SIG-M5 (cell line): ENCODE measurements around the gene TRAPPC2L.

ENCODE experiments used
- DNase-seq: peaks from one replicate; lab custom pipeline; 2025; lab: John Stamatoyannopoulos, UW

Gene TRAPPC2L

DNA sequence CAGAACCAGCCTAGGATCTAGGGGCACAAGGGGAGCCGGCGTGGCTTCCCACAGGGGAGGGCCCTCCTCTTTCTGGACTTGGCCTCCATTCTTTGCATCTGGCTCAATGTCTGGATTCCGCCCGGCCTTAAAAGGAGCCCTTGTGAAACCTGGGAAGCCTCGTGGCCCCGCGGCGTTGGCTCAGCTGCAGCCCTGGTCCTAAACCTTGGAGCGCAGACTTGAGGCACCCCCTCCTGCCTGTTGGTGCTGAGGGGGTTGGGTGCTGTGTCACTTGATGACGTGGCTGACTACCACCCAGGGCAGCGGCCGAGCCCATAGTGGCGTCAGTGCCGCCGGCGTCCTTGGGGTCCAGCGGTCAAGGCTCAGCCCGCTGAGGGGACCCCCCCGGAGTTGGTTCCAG lies 4.4 kb downstream of the TRAPPC2L start:
- DNase-seq = no peak

DNA sequence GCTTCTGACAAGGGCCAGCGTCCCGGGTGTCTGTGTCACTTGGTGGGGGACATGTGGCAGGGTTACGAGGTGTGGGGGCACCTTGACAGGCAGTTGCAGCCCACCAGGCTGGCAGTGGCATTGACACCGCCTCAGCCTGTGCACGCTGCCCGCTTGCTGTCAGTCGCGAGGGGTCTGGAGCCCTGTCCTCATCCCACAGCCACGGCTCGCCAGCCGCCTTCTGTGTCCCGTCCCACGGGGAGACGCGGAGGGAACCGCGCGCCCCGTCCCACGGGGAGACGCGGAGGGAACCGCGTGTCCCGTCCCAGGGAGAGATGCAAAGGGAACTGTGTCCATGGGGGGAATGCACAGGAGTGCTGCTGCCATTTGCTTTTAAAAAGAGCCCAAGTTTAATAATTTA lies 6.0 kb downstream of the TRAPPC2L start:
- no peak for DNase-seq

DNA sequence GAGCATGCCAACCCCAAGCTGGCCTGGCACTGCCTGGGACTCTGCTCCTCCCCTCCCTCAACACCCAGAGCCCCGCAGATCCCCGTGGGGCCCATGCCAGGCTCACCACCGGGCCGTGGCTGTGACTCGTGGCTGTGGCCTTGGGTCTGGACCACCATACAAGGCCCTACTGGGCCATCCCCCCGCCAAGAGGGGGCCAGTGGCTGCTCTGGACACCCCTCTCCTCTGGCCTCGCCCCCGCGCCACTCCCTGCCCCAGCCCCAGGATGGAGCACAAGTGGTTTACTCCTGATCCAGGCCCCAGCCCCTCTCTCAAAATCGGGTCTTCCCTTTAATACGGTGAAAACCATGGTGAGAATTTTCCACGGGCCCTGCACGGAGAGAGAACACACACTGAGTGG lies 6.5 kb downstream of the TRAPPC2L start:
- no peak for DNase-seq

DNA sequence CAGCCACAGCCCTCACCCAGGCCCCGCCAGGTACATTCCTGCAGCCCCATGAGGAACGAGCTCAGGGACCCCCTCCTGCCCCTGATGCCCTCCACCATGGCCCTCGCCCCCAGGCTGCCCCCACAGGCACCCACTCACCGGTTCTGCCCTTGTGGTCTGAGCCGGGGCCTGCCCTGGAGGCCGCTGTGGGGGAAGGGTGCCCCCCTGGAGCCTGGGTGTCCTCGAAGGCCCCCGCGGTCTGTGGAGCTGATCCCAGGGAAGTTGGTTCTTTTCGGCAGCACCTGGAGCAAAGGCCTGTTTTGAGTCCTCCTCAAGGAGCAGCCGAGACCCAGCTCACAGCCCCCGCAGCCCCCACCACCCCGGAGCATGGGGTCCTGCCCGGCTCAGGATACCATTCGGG lies 7.2 kb downstream of the TRAPPC2L start:
- DNase-seq = no peak

DNA sequence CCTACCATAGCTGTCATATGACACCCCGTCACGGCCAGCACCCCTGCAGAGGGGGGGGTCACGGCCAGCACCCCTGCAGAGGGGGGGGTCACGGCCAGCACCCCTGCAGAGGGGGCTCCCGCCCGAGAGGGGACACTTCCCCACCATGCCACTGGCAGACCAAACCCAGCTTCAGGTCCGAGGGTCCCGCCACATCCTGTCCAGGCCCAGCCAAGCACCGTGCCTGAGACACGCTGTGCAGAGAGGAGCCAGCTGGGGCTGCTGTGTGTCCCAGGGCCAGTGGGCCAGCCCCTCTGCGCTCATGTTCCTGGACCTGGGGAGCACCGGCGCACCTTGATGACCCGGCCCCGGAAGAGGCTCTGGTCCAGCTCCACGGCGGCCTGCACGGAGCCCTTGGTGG lies 7.6 kb downstream of the TRAPPC2L start:
- no peak for DNase-seq

DNA sequence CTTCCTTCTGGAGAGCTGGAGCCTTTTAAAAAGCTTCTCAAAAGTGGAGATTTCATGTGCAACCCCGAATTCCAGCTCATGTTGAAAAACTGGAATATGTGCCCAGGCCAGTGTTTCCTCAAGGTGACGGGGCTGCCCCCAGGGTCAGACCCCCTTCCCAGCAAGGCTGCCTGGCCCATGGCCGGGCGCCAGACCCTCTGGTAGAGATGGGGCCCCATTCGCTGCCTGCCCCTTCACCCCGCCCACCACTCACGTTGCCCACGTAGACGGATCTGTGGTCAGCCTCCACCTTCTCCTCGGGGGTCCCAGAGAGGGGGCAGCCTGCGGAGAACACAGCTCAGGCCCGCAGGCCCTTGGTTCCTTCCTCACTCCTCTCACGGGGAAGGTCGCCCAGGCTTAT lies 8.4 kb downstream of the TRAPPC2L start:
- no peak for DNase-seq

DNA sequence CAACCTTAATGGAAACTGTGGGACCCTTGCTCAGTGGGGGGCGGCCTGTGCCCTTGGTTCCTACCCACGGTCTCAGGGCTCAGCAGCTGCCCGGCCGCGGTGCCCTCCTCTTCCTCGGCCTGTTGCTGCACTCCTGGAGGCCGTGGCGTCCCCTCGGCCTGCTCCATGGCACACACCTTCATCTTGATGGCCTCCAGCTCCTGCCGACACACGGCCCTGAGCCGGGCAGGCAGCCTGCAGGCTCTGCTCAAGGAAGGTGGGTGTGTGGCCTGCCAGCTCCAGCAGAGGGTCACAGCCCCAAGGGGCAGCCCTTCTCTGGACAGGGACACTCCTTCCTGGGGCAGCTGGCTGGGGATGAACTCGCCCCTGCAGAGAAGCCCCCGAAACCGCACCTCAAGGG lies 8.8 kb downstream of the TRAPPC2L start:
- no peak for DNase-seq

DNA sequence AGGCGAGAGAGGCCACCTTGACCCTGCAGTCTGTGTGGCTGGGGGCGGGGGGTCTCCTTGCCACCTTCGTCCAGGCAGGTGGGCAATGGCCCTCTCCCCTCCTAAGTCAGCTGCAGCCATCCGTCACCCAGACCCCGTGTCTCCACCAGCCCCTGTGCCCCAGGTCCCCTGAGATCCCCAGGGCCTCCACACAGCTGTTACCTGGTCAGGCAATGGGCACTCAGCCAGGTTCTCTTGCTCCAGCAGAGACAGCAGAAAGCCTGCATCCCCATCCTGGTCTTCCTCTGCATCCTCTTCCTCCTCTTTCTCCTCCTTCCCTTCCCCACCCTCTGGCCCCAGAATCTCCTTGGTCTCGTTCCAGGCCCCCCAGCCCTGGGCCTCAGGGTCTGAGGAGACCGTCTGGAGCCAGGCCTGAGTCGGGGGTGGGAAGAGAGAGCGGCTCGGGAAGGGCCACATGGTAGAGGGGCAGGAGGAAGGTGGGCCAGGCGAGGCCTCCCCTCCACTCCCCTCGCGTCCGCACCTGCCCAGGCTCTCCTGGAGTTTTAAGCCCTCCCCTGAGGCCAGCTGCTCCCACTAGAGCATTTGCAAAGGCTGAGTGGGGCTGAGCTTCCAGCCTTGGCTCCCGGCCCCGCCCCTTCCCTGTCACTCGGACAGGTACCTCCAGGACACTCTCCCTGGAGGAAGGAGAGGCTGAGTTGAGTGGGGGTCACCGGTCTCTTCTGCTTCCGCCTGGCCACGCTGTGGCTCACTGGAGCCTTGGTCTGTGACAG lies 9.4 kb downstream of the TRAPPC2L start, which contains the start of gene PABPN1L:
Gene PABPN1L (minus strand): TSS at position 510 of the 770 bp plus-strand sequence. CDS start 54 bp downstream, at position 456.
- DNase-seq = no peak

DNA sequence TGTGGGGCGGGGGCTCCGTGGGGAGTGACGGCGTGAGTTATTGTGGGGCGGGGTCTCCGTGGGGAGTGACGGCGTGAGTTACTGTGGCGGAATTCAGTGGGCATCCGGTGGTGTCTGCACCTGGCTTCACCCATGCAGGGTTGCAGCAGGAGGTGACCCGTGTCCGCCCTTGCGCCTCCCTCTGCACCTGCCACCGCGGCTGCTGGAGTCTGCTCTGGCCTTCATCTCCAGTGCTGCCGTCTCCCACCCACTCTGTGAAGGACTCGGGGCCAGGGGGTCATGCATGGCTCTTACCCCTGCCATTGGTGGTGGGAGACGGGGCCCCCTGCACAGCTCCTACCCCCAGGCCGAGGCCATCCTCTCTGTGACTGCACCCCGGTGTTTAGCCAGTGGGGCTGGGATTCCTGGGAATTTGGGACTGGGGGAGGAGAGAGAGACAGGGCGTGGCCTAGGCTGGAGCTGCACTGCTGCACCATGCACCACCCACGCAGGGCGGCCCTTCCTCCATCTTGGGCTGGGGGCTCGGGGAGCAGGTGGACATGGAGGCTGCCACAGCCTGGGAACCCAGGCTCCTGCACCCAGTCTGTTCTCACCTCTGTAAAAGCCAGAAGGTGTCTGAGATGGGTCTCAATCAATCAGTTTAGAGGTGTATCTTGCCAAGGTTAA lies 10.8 kb downstream of the TRAPPC2L start:
- DNase-seq = no peak

DNA sequence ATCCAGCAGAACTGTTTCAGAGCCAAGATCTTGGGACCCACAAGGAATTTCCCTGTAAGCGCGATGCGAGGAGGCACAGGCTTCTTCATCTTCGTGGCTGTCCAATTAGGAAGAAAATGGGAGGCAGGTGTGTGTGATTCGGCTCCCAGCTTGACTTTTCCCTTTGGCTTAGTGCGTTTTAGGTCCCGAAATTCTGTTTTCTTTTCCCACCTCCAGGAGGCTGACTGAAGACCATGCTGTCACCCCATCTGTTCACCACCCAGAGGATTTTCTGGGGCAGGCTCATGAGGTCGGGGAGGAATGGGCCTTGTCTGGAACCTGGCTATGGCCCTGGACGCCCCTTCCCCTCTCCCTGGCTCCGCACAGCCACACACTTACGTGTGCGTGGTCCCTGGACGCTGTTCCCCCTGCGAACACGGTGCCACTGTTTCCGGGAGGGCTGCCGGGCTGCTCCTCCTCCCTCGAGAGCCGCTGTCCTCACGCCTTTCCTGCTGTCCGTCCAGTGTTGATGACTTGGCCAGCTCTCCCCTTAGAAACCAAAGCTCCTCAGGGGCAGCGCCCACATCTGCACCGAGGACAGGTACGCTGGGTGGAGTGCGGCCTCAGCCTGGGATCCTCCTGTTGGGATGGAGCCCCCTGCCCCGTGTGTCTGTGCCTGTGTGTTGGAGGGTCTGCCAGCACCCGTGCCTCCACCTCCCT lies 12.2 kb downstream of the TRAPPC2L start:
- no peak for DNase-seq

DNA sequence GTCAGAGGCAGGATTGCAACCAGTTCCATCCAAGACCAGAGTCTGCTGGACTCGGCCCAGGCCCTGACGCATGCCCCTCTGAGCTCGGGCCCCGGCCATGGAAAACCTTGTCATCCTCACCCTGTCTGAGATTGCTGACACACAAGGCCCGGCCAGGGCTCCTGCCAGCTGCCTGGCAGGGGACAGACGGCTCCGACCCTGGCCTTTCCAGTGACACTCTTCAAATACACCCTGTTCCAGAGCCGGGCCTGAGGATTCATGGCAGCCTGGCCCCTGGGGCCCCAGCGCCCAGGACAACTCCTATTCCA lies 12.7 kb downstream of the TRAPPC2L start:
- DNase-seq = no peak

DNA sequence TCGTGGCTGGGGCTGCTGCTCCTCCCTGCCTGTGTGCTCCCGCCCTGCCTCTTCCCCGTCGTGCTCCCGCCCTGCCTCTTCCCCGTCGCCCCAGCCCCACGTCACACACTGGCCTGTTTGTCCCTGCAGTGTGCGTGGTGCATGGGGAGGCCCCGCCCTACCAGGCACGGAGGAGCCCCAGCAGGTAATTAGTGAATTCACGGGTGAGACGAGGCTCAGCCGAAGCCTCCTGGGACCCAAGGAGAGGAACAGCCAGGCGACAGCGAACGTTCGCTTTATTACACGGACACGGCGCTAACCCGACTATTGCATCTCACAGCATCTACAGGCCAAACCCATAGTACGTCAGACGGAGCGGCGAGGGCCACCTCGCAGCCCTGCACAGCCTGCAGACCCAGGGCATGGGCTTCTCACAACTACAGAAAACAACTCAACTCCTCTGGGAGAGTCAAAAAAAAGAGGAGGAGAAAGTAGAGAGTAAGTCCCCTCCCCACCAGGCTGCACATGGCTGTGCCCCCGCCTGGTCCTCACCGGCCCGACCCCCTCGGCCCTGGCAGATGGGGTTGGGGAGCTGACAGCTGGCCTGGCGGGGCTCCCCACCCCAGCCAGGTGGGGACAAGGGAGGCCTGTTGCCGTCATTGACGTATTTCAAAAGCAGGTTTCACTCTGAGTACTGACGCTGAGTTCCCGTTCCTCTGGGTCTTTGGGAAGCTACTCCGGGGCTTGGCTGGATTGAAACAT lies 13.9 kb downstream of the TRAPPC2L start:
- DNase-seq = no peak

DNA sequence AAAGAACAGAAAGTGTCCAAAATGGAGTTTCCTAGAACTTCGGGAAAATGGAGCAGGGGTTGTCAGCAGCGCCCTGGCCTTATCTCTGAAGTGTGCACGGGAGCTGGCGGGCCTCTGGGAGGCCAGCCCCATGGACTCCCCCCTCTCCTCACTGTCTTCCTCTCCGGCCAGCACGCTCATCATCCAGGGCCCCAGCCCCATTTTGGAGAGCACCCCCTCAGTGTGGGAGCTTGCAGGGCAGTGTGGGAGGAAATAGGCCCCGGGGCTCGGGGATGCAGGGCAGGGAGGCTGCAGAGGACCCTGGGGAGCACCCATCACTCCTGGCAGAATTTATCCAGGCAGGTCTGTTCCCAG lies 14.4 kb downstream of the TRAPPC2L start:
- no peak for DNase-seq

DNA sequence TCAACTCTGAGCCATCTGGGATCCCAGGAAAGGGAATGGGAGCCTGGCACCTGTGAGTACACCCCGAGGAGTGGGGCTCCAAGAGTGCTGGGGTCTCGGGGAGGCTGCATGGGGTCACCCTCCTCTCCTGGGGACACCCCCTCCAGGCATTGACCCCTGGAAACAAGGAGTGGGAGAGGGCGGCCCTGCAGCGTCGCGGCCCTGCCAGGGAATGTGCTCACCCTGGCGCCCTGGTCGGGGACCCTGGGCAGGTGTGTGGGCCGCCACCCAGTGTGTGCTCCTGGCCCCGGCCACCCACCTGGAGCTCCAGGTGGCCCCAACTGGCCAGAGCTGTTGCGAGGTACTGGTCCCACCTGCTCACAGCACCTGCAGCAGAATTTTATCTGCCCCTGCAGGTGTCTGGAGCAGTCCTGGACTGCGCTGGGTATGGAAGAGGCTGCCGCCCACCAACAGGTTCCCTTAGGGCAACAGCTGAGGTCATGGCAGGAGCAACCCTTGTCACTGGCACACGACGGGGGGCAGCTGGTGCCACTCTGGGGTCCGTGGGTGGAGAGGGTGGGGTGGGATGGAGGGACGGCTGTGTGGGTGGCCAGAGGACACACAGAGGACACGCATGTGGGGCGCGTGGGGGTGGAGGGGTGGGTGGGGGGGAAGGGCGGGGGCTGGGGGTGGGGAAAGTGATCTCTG lies 14.9 kb downstream of the TRAPPC2L start:
- no peak for DNase-seq

DNA sequence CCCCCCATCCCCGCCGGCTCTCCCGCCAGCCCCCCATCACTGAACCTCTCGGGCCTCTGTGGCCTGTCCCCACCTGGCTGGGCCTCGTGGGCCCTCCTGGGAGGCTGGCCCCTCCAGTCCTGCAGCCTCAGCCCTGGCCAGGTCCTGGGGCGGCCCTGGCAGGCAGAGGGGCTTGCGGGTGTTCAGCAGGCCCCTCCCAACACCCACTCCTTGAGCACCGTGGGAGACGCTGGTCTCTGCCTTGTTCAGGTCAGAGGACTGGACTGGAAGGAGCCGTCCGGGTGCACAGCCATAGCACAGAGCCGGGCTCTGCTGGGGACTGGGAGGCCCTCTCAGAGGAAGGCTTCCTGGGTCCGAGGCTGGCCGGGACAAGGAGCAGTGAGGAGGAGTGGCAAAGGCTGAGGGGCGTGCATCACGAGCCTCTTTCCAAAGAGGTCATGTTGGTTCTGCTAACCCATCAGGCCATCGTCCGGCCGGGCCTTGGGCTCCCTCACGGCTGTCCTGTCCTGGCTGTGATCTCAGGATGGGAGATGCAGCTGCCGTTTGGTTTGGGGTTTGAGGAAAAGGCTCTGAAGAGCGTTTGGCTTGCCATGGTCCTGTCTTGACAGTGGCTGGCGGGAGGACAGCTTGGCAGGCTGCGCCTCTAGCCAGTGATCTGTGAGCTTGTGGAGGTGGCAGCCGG lies 15.9 kb downstream of the TRAPPC2L start:
- no peak for DNase-seq

DNA sequence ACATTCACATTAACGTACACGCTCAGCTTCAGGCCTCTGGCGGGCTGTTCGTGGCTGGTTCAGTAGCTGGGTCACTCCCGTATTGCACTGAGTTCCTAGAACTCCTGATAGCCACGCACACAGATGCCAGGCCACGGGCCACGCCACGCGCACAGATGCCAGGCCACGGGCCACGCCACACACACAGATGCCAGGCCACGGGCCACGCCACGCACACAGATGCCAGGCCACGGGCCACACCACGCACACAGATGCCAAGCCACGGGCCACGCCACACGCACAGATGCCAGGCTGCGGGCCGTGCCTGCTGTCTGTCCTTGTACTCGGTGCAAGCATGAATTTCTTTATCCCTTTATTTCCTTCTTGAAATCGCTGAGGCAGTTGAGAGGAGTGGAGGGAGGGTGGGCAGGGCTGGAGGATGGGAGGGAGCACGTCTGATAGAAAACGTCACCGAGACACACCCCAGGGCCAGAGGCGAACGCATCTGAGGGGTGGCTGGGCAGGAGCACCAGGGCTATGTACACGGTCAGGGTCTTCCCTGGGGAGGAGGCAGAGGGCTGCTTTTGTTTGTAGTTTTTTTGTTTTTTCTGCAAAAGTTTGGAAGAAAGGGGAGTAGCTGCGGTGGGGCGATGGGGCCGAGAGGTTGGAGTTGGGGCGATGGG lies 18.1 kb downstream of the TRAPPC2L start:
- no peak for DNase-seq

DNA sequence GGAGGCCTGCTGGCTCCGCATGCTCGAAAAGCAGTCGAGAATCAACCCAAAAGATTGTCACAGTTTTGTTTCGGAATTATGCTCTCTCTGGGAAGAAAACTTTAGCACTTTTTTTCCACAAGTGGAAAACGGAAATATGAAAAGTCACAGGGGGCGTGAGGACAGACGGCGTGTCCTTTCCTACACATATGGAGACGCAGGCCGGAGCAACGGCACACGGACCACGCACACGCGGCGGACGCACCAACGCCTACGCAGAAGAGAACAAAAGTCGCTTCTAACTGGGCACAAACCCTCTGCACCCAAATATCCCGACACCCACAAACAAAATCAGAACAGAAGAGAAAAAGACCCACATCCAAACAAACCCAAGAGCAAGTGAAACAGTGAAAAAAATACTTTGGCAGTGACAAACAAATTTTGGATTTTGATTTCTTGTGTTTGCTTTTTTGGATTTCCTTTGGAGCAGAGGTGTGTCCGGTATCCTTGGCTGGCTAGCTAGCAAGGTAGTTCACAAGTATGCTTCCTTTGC lies 18.8 kb downstream of the TRAPPC2L start:
- no peak for DNase-seq

DNA sequence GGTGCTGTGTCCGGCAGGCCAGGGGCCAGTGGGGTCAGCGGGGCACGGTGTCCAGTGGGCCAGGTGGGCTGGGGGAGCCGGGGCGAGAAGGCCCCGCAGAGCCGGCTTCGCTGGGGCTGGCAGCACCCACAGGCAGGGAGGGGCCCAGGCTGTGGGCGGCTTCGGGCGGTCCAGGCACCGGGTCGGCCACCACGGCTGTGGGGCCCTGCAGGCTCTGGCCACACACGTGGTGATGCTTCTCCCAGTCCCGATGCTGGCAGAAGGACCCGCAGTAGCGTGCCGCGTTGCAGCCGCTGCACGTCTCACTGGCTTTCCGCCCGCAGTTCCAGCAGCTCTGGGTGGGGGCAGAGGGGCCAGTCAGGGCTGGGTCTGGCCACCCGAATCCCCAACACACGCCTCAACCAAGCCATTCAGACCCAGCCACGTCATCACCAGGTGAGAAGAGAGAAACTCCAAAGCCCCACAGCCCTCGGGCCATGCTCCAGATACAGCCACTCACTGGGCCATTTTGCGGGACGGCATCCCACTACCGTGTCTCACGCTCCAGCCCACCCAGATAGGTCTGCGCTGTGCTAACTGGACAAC lies 20.1 kb downstream of the TRAPPC2L start:
- DNase-seq = no peak

DNA sequence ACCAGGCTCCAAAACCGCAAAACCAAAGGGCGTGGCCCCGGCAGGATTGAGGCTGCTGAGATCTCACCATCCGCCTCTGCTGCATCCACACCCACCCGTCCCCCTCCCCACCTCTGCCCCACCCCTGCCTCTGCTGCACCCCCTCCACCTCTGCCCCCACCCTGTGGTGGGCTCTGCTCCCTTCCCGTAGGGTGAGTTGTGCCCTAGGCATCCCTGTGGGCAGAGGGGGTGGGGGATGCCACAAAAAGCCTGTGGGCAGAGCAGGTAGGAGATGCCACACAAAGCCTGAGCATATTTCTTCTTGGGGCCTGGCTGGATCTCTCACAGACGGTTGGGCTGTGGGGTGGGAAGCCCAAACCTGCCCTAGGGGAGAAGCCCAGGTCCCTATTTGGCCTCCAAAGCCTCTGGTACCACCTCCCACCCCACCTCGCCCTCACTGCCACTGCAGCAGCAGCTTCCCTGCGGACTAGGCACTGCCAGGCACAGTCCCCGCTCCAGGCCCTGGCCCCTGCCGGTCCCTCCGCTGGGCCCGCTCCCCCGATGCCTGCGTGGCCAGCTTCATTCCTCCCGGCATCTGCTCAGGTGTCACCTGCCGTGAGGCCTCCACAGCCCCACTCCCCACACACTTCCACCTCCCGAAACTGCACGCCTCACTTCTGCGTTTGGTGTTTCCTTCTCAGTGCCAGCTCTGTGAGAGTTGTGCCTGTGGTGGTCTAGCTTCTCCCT lies 20.8 kb downstream of the TRAPPC2L start:
- DNase-seq = no peak

DNA sequence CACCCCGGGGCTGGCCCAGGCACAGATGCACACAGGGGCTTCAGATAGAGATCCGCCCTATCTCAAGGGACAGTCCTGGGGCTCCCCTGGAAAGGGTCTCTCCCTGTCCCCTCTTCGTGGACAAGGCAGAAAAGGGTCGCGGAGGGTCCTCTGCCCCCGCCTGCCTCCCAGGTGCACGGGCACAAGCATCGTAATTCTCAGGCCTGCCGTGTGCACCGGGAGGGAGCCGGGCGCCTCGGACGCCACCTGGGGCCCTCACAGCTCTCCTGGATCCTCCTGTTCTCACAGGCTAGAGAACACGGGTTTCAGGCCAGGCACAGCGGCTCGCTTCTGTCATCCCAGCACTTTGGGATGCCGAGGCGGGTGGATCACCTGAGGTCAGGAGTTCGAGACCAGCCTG lies 21.4 kb downstream of the TRAPPC2L start:
- no peak for DNase-seq
